HG02610 (cell line): ENCODE measurements around the gene CDH13.

Experiments
- ATAC-seq: cut with Tn5 transposase; IDR thresholded peaks from one replicate; pipeline ENCODE4 v1.9.1; 2021; ENCODE audit warnings: mild to moderate bottlenecking, moderate library complexity; ENCODE audit not compliant: unreplicated experiment

The CDH13 gene

DNA sequence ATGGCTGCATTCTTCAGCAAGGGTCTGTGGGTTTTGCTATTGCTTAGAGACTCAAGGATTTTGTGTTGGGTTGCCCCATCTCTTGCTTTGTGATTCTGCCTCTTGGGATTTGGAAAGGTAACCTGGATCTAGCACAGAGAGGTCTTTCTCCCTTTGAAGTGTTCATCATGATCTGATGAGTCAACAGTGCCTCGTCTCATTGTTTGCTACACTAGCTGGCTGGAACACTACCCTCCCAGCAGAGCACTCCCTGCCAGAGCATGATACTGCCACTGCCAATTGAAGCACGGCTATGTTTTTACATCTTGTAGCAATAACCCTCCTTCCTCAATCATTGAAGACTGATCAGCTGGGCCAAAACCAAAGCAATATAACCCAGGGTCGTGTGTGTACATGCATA lies 361.0 kb downstream of the CDH13 start:
- no peak for ATAC-seq

DNA sequence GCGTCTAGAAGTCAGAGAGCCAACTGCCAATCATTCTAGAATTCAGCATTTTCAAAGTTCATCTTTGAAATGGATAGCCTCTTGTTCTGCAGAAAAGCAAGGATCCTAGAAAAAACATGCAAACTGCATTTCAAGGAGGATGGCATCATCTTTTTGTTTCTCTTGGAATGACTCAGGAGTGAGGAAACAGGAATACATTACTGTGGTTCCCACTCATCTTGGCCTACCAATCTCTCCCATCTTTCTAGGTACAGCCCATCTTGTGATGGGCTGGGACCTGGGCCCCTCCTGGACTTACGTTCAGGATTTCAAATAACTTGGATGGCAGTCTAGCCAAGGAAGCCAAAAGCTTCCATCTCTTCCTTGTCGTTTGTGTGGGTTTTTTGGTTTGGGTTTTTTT lies 363.4 kb downstream of the CDH13 start:
- ATAC-seq, result no peak

DNA sequence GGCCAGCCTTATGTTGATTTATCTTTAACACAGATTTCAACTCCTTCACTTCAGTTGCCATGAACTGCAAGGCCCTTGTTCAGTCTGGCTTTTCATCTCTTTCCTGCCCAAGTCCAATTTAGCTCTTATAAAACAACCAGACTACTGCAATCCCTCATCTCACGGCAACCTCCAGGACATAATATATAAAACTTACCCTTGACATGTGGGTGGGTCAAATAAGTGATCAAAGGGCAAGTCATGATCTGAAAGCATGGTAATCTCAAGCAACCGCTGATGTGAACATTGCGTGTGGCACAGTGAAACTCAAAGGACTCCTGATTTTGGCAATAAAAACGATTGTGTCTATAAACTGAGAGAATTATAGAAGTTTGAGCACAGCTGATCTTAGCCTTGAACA lies 364.6 kb downstream of the CDH13 start:
- no peak for ATAC-seq

DNA sequence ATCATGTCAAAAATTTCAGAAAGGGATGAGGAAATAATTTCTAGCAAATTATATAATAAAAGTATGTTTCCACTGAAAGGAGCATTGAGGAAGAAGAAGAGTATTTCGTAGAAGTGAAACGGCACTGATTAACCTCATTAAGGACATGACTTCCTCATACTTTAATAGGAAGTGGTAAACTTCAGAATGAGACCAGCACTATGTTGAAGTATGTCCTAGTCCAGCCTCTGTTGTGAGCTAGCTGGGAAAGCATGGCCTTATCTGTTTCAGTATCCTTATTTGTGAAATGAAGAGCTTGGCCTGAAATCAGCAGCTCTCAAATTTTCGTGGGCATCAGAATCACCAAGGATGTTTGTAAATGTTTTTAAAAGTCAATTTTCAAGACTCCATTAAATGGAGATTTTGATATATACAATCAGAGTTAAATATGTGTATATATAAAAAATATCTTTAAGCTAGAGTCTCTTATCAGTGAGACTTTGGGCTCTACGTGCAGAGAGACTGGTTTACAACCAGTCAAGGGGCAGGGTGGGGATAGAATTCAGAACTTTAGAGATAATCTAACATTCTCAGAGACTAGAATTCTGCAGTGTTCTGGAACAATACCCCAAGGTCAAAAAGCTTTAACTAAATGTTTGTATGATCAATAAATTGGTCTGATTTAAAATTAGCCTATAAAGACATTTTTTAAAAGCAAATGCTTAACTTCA lies 365.4 kb downstream of the CDH13 start:
- ATAC-seq, result no peak

DNA sequence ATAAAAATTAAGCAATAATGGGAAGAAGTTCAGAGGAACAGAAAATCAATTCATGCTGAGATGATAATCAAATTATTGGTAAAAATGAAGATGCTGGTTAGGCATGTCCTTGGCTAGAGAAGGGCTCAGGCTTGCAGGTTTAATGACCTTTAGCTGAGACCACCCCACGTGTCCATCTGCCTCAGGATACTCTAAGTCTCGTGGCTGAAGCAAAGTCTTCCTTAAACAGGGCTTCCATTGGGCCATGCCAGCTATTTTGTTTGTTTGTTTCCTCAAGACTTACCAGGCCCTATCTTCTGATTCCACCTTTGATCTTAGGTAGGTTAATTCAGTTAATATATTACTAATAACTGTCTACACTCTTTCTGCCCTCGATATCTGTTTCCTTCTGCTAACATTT lies 366.0 kb downstream of the CDH13 start:
- no peak for ATAC-seq

DNA sequence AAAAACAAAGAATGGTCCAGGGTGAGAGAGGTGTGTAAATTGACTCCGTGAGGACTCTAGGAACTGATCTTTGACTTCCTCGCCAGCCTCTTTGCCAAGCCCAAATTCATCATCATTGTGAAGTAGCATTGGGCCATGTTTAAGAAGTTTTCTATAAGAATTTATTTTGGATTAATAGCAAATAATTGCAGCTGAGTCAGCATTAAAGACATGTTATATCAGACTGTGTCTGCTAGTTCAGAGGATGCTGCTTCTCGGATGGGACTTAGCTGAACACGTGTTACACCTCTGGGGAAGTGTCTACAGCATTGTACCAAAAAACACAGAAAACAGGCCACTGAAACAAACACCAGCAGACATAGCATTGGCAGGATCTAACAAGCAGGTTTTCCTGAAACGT lies 366.6 kb downstream of the CDH13 start:
- ATAC-seq, result no peak

DNA sequence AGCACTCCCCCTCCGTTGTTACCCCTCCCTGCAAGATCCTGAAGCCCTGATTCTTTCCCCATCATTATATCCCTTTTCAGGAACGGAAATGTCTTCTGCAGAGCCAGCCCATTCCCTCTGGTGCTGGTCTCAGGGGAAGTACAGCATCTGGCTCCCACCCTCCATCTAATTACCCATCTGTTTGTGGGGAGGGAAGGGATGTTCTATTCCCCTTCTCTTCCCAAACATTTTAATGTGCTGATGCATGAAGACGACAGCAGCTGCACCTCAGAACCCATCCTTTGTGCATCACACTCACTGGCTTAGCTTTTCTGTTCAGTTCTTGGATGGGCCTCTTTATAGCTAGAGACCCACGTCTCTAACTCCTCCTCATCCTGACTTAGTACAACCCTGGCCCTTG lies 367.2 kb downstream of the CDH13 start:
- ATAC-seq, result no peak

DNA sequence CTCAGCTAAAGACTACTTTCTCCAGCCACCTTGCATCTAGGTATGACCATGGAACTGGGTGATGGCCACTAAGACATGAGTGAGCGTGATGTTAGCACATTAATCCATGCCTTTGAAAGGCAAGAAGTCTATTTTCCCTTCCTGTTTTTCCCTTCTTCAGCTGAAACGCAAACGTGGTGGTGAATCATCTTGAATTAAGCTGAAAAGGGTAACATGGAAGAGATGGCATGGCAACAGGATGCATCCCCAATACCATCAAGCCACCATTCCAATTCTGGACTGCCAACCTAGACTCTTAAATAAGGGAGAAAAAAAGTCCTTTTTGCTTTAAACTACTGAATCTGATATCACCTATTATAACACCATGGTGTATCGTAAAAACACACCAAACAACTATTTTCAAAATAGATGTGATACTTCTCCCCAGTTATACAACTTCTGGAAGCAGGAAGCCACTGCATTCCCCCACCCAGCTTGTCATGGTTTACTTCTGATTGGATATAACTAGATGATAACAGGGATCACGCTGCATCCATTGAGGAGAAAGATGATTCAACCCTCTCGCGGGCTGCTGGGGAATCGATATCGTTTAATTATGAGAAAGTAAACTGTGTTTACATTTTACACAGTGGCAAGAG lies 368.6 kb downstream of the CDH13 start:
- ATAC-seq, result no peak

DNA sequence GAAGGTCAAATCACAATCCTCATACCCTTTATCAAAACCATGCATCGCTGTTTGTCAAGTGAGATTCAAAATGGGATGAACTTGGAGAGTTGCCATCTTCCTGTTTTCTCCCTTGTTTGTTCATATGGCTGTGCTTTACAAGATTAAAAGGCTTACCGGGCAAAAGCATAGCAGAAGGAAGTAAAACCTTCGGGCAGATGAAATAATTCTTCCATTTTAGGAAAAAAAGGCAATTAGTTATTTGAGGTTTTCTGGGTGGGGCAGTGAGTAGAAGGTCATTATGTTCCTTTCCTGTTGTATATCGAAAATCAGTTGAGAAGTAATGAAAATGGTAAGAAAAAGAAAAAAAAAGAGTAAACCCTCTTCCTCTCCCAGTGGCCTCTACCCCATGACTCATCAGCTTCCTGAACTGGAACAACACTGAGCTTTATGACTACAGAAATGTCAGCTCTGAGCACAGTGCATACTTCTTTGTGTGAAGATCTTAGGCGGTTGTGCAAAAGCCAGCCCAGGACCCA lies 369.2 kb downstream of the CDH13 start:
- no peak for ATAC-seq

DNA sequence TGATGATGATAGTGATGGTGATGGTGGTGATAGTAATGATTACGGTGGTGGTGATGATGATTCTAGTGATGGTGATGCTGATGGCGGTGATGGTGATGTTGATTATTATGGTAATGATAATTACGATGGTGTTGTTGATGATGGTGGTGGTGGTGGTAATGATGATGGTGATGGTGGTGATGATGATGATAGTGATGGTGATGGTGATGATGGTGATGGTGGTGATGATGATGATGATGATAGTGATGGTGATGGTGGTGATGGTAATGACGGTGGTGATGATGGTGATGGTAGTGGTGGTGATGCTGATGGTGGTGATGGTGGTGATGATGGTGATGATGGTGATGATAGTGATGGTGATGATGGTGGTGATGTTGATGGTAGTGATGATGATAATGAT lies 370.0 kb downstream of the CDH13 start:
- ATAC-seq, result no peak

DNA sequence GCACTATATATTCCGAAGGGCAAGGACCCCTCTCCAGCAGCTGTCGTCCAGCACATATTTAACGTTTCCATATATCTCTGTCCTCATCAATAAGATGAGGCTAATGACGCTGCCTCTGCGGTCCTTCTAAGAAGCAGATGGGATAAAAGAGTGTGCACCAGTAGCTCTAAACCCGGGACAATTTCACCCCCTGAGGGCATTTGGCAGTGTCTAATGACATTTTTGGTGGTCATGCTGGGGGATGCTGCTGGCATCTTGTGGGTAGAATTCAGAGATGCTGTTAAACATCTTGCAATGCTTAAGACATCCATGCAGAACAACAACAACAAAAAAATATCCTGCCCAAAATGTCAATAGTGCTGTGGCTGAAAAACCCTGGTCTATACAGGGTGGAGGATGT lies 372.9 kb downstream of the CDH13 start:
- no peak for ATAC-seq

DNA sequence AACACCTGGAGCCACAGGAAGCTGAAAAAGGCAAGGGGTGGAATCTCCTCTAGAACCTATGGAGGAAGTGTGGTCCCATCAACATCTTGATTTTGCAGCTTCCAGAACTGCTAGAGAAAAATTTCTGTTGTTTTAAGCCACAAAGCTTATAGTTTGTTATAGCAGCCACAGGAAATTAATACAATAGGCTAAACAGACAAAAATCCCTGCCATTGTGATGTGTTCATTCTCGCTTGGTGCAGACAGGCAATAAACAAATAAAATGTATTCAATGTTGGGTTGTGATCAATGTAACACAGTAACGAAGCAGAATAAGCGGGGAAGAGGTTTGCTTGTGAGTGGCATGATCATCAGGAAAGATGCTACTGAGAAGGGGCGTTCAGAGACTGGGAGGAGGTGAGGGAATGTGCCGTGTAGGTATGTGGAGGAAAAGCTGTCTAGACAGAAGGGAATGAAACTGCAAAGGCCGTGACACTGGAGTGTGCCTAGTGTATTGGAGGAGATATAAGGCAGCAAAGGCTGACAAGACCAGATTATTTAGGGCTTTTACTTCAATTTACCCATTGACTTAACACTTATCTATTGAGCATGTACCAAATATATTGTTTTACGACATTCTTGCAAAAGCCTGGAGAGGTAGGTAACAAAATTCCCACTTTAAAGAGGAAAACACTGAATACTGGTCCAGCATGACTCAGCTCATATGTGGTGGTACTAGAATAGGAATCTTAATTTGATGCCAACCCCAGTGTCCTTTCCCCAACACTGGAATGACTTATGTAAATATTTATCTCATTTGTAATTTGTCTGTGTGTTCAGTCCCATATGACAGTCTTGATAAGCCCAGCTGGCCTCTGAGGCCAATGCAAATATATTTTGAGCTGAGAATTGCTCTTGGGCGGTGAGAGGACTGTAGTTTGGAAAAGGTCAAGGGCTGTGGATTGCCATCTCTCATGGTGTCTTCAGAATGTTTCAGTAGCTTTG lies 375.9 kb downstream of the CDH13 start:
- no peak for ATAC-seq

DNA sequence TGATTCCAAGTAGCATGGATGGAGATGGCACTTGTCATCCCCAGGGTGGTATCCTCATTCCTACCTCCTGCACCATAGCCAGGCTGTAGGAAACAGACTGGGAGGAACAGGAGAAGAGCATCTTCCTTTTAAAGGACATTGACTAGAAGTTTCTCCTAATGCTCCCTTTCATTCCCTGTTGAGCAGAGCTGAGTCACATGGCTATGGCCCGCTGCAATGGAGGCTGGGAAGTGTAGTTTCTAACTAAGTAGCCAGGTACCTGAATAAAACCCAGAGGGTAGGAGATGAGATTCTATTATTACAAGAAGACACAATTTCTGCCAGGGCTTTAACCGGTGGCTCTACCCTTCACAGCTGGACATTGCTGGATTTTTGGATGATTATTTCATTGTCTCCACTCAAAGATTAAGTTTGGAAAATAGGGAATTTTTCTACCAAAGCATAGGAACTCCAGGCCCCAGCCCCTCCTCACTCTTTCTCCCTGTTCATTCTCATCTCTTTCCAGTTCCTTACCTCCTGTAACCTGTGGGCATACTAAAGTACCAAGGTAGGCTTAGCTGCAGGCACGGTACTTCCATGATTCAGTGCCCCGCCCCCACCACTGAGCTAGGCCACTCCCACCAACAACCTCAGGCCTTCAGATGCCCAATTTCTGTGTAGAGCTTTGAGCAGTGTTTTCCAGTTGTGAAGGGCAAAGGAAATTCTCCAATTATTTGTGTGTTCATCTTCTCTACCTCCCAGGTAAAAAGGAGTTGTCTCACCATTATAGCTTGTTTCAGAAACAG lies 378.3 kb downstream of the CDH13 start:
- no peak for ATAC-seq

DNA sequence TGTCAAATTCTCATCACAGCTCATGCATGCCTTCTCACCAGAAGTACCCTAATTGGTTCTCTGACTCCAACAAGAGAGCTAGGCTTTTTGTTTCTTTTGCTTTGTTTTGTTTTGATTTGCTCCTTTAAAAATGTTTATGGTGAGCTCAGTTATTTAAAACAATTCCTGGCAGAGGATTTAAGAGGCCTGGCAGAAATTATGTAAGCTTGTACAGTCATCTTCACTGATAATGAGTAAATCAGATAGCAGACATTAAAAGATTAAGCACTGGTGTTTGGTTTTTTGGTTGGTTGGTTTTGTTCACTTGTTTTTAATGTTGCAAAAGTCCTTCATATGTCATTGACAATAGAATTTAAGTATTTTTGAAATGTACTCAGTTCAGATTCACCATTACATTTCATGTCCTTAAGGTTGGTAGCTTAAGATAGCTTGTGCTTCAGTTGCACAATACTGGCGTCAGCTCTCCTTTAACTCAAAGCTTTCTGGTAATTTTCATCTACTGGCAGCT lies 378.9 kb downstream of the CDH13 start:
- ATAC-seq, result no peak

DNA sequence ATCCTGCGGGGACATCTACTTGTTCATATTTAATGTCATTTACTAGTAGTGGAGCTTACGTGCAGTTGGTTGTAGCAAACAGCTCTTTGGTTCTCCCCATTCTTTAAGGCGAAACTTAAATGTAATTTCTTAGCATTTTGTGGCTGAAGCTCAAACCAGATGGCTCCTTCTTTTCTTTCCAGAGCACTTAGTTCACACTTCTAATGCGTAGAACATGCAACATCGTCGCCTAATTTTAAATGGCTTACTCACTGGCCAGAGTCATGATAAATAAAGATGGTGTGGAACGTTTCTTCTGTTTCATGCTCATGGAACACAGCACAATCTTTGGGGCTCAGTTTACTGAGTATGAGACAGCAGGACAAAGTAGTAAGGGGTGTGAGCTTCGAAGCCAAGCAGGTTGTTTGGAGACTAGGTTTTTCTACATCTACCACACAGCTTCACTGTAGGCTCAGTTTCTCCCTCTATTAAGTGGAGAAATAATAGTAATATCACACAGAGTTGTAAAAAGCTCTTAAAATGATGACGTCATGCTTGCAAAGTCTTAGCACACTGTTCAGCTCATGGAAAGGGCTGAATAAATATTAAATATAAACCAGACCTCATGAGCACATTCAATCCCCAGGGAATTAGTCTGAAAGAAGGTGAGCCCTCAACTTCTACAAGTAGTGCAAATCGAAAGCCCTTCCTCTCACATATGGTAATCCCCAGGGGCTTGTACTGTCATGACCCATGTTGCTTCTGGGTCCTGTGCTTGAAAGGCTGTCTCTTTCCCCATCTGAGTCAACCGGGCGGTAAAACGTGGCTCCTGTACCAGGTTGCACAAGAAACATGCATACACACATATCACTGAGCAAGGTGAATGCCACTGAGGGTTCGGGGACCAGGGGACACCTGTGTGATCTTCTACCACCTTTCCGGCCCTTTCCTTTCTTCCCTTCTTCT lies 384.3 kb downstream of the CDH13 start:
- no peak for ATAC-seq

DNA sequence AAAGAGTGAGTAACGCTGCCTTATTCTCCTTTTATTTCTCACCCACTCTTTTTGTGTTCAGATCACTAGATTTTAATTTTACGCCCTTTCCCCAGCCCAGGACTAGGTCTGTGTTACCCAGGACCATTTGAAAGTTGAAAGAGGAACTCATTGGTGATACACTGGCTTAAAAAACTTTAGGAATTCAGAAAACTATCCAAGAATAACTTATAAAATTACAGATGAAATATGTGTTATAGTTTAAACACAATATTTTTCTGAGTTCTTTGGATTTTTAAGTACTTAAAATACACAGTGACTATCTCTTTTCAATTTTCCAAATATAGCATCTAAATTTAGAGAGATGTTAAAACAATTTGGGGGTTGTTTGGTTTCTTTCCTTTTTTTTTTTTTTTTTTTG lies 385.2 kb downstream of the CDH13 start:
- no peak for ATAC-seq

DNA sequence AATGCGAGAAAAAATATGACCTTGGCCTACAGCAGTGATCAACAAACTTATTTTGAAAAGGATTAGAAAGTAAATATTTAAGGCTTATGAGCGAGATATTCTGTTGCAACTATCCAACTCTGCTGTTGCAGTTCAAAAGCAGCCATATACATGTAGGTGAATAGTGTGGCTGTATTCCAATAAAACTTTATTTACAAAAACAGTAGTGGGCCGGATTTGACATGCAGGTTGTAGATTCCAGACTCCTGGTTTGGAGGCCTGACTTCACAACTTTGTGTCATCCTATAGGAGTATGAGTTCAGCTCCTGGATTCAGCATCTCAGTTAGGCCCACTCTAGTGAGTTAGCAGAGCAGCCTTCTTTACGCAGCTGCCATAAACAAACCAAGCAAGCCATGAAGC lies 386.3 kb downstream of the CDH13 start:
- no peak for ATAC-seq

DNA sequence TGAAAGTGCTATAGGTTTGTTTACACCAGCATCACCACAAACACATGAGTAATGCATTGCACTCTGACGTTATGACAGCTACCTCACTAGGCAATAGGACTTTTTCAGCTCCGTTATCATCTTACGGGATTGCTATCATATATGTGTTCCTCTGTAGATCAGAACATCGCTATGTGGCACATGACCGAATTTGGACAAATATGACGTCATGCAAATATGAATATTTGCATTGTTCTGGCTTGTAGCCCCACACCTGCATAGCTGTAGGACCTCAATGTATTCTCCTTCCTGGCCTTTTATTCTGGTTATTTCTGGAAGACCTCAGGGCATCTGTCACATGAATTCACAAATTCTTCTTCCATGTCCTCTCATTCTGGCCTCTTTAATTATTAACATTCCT lies 393.2 kb downstream of the CDH13 start:
- ATAC-seq, result no peak

DNA sequence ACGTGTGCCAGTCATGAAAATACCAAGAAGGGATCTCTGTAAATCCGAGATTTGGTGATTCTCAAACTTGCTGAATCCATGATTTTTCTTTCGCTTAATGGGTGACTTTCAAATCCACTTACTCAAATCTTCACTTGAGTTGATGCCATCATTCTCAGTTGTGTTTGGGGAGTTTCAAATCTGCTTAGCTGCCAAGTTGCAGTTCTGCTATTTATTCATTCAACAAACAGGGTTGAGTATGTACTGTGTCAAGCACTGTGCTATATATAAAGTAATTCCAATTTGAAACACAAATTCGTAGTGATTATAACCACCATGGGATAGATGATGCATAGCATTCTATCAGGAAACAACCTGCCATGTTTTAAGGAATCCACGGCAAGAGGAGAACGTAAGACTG lies 394.3 kb downstream of the CDH13 start:
- no peak for ATAC-seq
